Fibroblast of pulmonary artery (primary cell): ENCODE results near the gene TRPV6.

ENCODE experiments used
- DNase-seq: peaks from one replicate; pipeline ENCODE4 v3.0.0-alpha.2; 2010; ENCODE audit warnings: low read depth
- H3K4me3 ChIP-seq: replicated peaks from 2 replicates; pipeline ENCODE4 v1.5.1; 2011; ENCODE audit warnings: low read depth, mild to moderate bottlenecking, control low read depth, low read length, moderate library complexity
- TF ChIP-seq, protein P1 (sequence below): IDR thresholded peaks from 2 replicates; pipeline ENCODE4 v1.5.1; 2011; ENCODE audit warnings: mild to moderate bottlenecking, control low read depth, low read length, inconsistent platforms; ENCODE audit errors: missing control alignments

The TRPV6 gene

DNA sequence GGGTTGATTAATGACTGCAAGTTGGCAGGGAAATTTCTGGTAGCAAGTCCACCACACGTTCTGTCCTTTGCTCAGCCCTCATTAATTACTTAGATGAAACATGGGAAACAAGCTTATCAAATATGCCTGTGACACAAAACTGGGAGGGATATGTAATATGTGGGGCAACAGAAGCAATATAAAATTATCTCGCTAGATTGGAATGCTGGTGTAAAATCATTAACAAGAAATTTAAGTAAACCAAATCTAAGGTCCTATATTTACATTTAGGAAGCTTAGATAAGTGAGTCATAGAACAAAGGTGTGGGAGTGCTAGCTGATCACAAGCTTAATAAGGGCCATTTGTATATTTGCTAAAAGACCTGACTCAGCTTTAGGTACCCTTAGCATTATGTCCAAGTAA lies 24.5 kb upstream of the TRPV6 start:
- no peak for DNase-seq

DNA sequence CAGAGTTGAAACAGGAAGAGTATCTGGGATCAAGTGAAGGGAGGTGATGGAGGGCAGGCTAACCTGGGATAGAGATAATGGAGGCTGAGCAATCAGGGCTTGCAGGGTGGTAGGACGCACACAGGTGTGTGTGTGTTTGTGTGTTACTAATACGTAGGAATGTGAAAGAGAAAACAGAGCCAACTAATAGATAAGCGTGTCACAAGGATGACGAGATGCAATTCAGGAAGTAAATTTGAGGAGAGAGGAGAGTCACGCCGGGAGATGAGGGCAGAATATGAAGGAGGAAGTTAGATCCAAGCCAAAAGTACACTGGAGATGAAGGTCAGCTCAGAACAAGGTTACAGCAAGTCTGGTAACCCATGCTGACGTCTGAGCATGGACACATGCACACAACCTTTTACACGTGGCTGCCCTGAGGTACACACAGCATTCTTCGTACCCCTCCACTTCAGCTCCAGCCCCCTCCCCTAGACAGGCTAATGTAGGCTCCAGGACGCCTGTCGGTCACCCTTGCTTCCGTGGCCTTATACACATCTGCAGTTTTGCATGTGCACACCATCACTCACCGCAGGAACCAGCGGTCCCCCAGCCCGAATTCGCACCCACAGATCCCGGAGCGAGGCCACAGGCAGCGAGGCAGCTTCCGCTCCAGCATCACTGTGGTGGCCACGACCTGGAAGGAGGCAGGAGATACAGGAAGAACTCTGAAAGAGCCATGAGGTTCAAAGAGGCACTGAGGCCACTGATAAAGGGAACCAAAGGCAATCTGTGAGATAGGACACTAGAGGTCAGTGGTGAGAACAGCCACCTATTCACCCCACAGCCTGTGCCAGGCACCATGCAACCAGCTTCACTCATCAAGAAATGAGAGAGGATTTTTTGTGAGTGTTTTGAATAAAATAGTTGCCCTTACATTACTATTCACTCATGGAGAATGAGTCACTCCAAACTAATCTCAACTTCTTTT lies 23.7 kb upstream of the TRPV6 start:
- TF ChIP-seq, protein P1, sequence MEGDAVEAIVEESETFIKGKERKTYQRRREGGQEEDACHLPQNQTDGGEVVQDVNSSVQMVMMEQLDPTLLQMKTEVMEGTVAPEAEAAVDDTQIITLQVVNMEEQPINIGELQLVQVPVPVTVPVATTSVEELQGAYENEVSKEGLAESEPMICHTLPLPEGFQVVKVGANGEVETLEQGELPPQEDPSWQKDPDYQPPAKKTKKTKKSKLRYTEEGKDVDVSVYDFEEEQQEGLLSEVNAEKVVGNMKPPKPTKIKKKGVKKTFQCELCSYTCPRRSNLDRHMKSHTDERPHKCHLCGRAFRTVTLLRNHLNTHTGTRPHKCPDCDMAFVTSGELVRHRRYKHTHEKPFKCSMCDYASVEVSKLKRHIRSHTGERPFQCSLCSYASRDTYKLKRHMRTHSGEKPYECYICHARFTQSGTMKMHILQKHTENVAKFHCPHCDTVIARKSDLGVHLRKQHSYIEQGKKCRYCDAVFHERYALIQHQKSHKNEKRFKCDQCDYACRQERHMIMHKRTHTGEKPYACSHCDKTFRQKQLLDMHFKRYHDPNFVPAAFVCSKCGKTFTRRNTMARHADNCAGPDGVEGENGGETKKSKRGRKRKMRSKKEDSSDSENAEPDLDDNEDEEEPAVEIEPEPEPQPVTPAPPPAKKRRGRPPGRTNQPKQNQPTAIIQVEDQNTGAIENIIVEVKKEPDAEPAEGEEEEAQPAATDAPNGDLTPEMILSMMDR = peak; percentile 13
- DNase-seq = no peak
- no peak overlapping the region for H3K4me3 ChIP-seq

More for the DNA sequence above, 24.5 kb upstream of the TRPV6 start:
- no peak overlapping the region for H3K4me3 ChIP-seq
- TF ChIP-seq, protein P1 = no peak

DNA sequence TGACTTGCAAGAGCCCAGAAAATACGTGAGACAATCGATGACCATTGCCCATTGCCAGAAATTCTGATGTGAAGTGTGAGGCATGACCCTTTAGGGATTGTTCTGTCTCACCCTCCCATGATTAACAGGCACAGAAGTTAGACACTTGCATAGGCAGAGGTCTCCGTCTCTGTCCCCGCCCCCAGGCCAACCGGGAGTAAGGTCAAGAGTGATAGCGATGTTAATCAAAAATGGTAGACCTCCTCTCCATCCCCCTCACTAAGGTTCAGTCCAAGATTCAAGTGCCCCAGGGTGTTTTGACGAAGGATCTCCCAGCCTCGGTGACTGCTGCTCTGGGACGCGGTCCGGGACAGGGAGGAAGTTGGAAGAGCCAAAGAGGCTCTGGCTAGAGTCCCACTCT lies 22.7 kb upstream of the TRPV6 start:
- no peak overlapping the region for H3K4me3 ChIP-seq
- TF ChIP-seq, protein P1 = no peak
- no peak for DNase-seq

DNA sequence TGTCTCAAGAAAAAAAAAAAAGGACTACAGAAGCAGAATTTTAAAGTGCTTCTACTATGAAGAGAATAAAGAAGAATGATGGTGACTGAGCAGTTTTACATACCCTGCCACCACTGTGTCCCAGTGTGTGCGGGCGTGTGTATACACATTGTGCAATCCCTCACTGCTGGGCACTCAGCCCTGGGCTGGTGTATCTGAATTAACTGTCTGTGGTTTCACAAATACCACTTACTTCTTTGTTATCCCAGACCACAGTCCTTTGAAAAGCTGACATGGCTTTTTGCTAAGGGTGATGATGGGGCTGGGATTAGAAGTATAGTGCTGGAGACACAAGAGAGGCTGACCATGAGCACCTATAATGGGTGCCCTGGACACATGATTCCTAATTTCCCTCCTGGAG lies 21.1 kb upstream of the TRPV6 start:
- DNase-seq = no peak
- TF ChIP-seq, protein P1 = no peak
- H3K4me3 ChIP-seq = no peak overlapping the region

DNA sequence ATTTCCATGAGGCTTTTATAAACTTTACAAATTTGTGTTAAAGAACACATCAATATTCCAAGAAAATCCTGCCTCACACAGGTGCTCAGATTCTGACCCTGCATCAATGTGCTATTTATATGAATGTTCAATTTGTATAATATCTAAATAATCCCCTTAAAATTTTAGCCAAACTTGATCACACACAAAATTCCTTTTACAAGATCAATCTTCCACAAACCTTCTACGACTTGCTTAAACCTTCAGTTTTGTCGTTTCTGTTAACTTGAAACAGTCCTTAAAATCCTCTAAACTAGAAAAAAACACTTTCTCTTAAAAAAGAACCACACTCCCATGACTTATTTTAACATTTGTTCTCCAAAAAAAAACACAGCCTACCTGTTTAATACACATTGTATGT lies 20.2 kb upstream of the TRPV6 start:
- DNase-seq = no peak
- H3K4me3 ChIP-seq = no peak overlapping the region
- TF ChIP-seq, protein P1 = no peak

DNA sequence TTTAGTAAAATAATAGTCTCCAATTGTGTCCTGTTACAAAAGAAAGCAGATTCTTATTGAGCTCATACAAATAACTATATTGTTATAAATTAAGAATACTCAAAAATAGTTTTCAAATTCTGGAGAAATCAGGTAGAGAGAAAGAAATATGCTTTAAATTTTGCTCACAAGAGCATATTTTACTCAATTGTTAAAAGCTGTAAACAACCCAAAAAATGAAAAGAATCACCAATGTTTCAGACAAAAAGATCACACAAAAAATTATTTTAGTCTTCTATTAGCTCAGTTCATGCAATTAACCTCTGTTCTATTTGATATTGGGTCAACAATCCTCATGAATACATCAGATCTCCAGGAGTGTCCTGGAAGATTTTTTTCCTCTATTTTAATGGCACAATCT lies 18.6 kb upstream of the TRPV6 start:
- TF ChIP-seq, protein P1 = no peak
- H3K4me3 ChIP-seq = no peak overlapping the region
- no peak for DNase-seq
